ENCODE results near the gene PRKCA. TPM values are rescaled to one million over a fixed set of nuclear protein-coding genes. Genes with fewer than 3 reads are reported as not detected.

PRKCA gene
- total RNA-seq, 1 experiment from 2014 or later: 22.6 TPM

DNA sequence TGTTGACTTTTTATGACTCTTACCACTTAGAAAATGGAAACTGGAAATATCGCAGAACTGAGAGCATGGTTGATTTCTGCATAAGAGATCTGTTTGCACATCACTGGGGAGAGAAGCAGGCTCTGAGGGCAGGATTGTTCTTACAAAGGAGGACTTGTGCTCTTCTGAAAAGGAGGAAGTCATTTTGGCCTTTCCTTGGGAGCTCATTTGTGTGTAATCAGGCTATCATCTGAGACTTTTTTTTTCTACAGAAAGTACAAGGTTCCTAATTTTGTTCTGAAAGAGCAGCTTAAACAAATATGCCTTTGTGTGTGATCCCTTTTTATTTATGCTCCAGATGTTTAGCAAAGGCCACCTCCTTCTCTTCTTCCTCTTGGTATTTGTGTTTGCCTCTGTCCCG is 386.8 kb downstream of the PRKCA start:
- Histone ChIP-seq H3K79me2 (ENCODE audit: low read length) (no peaks in the 10 kb centered on the region), H3F3A (ENCODE audit: low read length, unreplicated experiment) (peaks cover 3% of the 10 kb centered on the region), H3K9me3 (ENCODE audit: low read length) (no peaks in the 10 kb centered on the region), H3K4me3 (ENCODE audit: low read length) (no peak overlapping the region), H3K36me3 (ENCODE audit: low read depth, low read length) (peaks cover 20% of the 10 kb centered on the region; the same call in 1 of the 2 replicates), H3K4me2 (ENCODE audit: low read length) (no peak overlapping the region), H4K20me1 (ENCODE audit: low read length) (no peaks in the 10 kb centered on the region), H3K9ac (ENCODE audit: low read length) (no peak overlapping the region), H3K4me1 (ENCODE audit: insufficient read depth, low read length) (peaks cover 19% of the 10 kb centered on the region), H3K27me3 (ENCODE audit: low read length) (no peaks in the 10 kb centered on the region), H2AFZ (ENCODE audit: low read length) (no peak overlapping the region), H3K9me2 (replicated peaks; ENCODE audit: low read length) (no peaks in the 10 kb centered on the region), H3K27ac (ENCODE audit: low read length) (no peak overlapping the region)
- ATAC-seq: no peak
- ChIA-PET POLR2A (ENCODE audit: unreplicated experiment) (no interaction called here), CTCF (interaction anchor here (1.0 kb wide), 1 partner anchor 403 kb away, joined by 3 read pairs; no protein-coding TSS in a partner anchor)
- intact Hi-C loops (cut with micrococcal nuclease): no loop called here
- no peak for DNase-seq
- BruUV-seq (replicated peaks): no TSS peak
- TF ChIP-seq, protein P1, sequence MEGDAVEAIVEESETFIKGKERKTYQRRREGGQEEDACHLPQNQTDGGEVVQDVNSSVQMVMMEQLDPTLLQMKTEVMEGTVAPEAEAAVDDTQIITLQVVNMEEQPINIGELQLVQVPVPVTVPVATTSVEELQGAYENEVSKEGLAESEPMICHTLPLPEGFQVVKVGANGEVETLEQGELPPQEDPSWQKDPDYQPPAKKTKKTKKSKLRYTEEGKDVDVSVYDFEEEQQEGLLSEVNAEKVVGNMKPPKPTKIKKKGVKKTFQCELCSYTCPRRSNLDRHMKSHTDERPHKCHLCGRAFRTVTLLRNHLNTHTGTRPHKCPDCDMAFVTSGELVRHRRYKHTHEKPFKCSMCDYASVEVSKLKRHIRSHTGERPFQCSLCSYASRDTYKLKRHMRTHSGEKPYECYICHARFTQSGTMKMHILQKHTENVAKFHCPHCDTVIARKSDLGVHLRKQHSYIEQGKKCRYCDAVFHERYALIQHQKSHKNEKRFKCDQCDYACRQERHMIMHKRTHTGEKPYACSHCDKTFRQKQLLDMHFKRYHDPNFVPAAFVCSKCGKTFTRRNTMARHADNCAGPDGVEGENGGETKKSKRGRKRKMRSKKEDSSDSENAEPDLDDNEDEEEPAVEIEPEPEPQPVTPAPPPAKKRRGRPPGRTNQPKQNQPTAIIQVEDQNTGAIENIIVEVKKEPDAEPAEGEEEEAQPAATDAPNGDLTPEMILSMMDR (conservative IDR thresholded peaks at IDR 0.05; ENCODE audit: low read depth, low read length): no peak
- TF ChIP-seq EZH2phosphoT487 (IDR thresholded peaks at IDR 0.05; ENCODE audit: borderline replicate concordance, low read length) (no peak), EZH2 (IDR thresholded peaks at IDR 0.05; ENCODE audit: low read length, unreplicated experiment) (no peak)

DNA sequence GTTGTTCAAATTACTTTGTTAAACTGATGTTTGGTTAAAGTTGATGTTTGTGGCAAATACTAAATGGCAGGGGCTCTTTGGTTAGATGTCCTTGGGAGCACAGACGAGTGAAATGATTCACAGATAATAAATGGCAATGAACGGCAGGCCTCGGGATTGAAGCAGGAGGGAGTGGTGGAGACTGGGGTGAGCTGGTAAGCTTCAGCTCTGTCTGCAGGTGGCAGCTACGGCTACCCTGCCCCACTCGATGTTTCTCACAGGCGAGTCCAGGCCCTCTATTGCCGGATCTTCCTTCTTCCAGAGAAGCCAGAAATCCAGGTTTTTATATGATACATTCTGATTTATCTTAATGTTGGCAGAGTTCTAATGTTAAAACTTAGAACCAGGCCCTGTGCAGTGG is 387.8 kb downstream of the PRKCA start:
- H3K9ac ChIP-seq (ENCODE audit: low read length): no peak overlapping the region
- ATAC-seq (no peak), DNase-seq (no peak)
- no peaks in the 10 kb centered on the region for H4K20me1 ChIP-seq (ENCODE audit: low read length)
- H3K79me2 ChIP-seq (ENCODE audit: low read length): no peaks in the 10 kb centered on the region
- H3K27ac ChIP-seq (ENCODE audit: low read length): no peak overlapping the region
- ChIA-PET POLR2A (ENCODE audit: unreplicated experiment) (no interaction called here), CTCF (no interaction called here)
- intact Hi-C loops (cut with micrococcal nuclease): no loop called here
- H3K27me3 ChIP-seq (ENCODE audit: low read length): no peaks in the 10 kb centered on the region
- H3K4me2 ChIP-seq (ENCODE audit: low read length): no peak overlapping the region
- no peak for TF ChIP-seq EZH2phosphoT487 (IDR thresholded peaks at IDR 0.05; ENCODE audit: borderline replicate concordance, low read length)
- TF ChIP-seq EZH2 (IDR thresholded peaks at IDR 0.05; ENCODE audit: low read length, unreplicated experiment): no peak
- TF ChIP-seq, protein P1 (conservative IDR thresholded peaks at IDR 0.05; ENCODE audit: low read depth, low read length): no peak
- no TSS peak for BruUV-seq (replicated peaks)
- H3K9me2 ChIP-seq (replicated peaks; ENCODE audit: low read length): no peaks in the 10 kb centered on the region
- no peak overlapping the region for H2AFZ ChIP-seq (ENCODE audit: low read length)
- peaks cover 20% of the 10 kb centered on the region; the same call in 1 of the 2 replicates for H3K36me3 ChIP-seq (ENCODE audit: low read depth, low read length)
- peaks cover 3% of the 10 kb centered on the region for H3F3A ChIP-seq (ENCODE audit: low read length, unreplicated experiment)
- H3K9me3 ChIP-seq (ENCODE audit: low read length): no peaks in the 10 kb centered on the region
- peaks cover 16% of the 10 kb centered on the region for H3K4me1 ChIP-seq (ENCODE audit: insufficient read depth, low read length)
- H3K4me3 ChIP-seq (ENCODE audit: low read length): no peak overlapping the region

DNA sequence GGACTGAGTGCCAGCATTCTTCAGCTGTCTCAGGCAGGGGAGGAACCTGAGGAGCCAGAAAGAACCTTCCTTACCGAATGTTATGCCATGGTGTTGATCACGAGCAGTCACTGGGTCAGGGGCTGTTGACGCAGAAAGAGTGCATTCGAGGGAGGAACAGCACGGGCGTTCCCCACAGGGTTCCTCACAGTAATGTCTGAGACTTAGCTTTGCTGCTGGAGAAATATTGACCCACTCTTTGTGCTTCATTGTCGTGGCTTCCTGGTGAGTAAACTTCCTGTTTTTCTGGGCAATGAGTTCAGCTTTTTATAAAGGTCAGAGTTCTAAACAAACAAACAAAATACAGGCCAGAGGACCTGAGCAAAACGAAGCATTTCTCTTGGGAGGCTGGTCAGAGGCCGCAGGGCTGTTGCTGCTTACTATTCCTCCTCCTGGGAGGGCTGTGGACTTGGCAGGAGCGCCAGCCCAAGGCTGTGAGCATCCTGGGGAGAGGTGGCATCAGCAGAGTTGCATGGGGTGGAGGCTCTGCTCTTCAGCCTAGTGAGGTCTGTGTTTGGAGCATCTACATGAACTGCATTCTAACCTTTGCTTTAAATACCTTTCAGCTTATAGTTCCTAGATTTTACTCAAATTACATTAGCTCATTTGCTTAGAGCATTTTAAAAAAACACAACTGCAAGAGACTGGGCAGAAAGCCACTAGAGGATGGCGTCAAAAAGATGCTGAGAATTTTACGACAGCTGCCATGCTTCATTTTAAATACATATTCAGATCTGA is 389.4 kb downstream of the PRKCA start:
- H3K4me1 ChIP-seq (ENCODE audit: insufficient read depth, low read length): peaks cover 16% of the 10 kb centered on the region
- BruUV-seq (replicated peaks): no TSS peak
- POLR2A ChIA-PET (ENCODE audit: unreplicated experiment): interaction anchor here (0.6 kb wide), 1 partner anchor 191 kb away, joined by 3 read pairs; no protein-coding TSS in a partner anchor

More for the DNA sequence above, 389.4 kb downstream of the PRKCA start:
- H3K9me3 ChIP-seq (ENCODE audit: low read length): no peaks in the 10 kb centered on the region
- H3K27me3 ChIP-seq (ENCODE audit: low read length): no peaks in the 10 kb centered on the region
- H3K79me2 ChIP-seq (ENCODE audit: low read length): no peaks in the 10 kb centered on the region
- peak overlapping the region; percentile 80 for H3K27ac ChIP-seq (ENCODE audit: low read length)
- intact Hi-C loops (cut with micrococcal nuclease): no loop called here
- H3K9ac ChIP-seq (ENCODE audit: low read length): peak overlapping the region; percentile 32
- peak overlapping the region; percentile 33 for H3K4me3 ChIP-seq (ENCODE audit: low read length)
- CTCF ChIA-PET: interaction anchor here (1.3 kb wide), 1 partner anchor 18 kb away, joined by 5 read pairs; no protein-coding TSS in a partner anchor
- no peaks in the 10 kb centered on the region for H3K9me2 ChIP-seq (replicated peaks; ENCODE audit: low read length)
- peaks cover 29% of the 10 kb centered on the region for H3K36me3 ChIP-seq (ENCODE audit: low read depth, low read length)
- H3K4me2 ChIP-seq (ENCODE audit: low read length): peak overlapping the region; percentile 73
- H3F3A ChIP-seq (ENCODE audit: low read length, unreplicated experiment): peaks cover 3% of the 10 kb centered on the region
- peak overlapping the region; percentile 52 for H2AFZ ChIP-seq (ENCODE audit: low read length)
- peak; percentile 78 for DNase-seq
- no peak for TF ChIP-seq EZH2 (IDR thresholded peaks at IDR 0.05; ENCODE audit: low read length, unreplicated experiment)
- TF ChIP-seq EZH2phosphoT487 (IDR thresholded peaks at IDR 0.05; ENCODE audit: borderline replicate concordance, low read length): no peak
- TF ChIP-seq, protein P1 (conservative IDR thresholded peaks at IDR 0.05; ENCODE audit: low read depth, low read length): no peak
- no peaks in the 10 kb centered on the region for H4K20me1 ChIP-seq (ENCODE audit: low read length)
- ATAC-seq: peak; percentile 94
